Body of pancreas (tissue), 4 donors: Measurements from ENCODE around the gene CARD14. TPM values are rescaled to one million over a fixed set of nuclear protein-coding genes. Genes with fewer than 3 reads are reported as not detected.

ENCODE experiments used
- ATAC-seq: fragments of 150-250 bp; one replicate; pipeline ENCODE4 v1.9.1; 2016
- DNase-seq, 4 donors: peaks; one replicate each; pipeline ENCODE4 v3.0.0-alpha.2; 2019
- H3K27ac ChIP-seq, 4 donors: fragments of 200-600 bp; sonication (generic); 1 replicate in 3 of 4; 2 replicates in 1 of 4; pipeline versions ENCODE4 v1.5.1 to v1.6.1; 2016 to 2019; ENCODE audit warnings: mild to moderate bottlenecking in 1 of 4, mixed read lengths in 1 of 4, moderate library complexity in 1 of 4
- H3K27me3 ChIP-seq, 2 donors: fragments of 200-600 bp; sonication (generic); one replicate each; pipeline ENCODE4 v1.6.0; 2016; ENCODE audit warnings: mild to moderate bottlenecking in 1 of 2
- H3K36me3 ChIP-seq, 2 donors: fragments of 200-600 bp; sonication (generic); replicated peaks in 1 of 2; 2 replicates each; pipeline ENCODE4 v1.5.1; 2016; ENCODE audit warnings: low read depth in 2 of 2; ENCODE audit not compliant: insufficient read depth in 1 of 2
- H3K4me1 ChIP-seq: fragments of 200-600 bp; sonication (generic); one replicate; pipeline ENCODE4 v1.6.0; 2016
- H3K4me3 ChIP-seq, 2 donors: fragments of 200-600 bp; sonication (generic); 1 replicate in 1 of 2; 2 replicates in 1 of 2; pipeline ENCODE4 v1.5.1; 2016 to 2019
- H3K9me3 ChIP-seq, 3 donors: fragments of 200-600 bp; sonication (generic); 1 replicate in 2 of 3; 2 replicates in 1 of 3; pipeline ENCODE4 v1.5.1; 2016
- CTCF ChIP-seq, 7 experiments: fragments of 450-650 bp in 4 of 7; fragments of 200-600 bp in 3 of 7; sonication (generic) in 3 of 7; IDR thresholded peaks; one replicate each; pipeline ENCODE4 v1.5.1; 2016 to 2019; ENCODE audit warnings: antibody characterized with exemption in 7 of 7
- POLR2A ChIP-seq, 3 donors: fragments of 450-650 bp; IDR thresholded peaks; one replicate each; pipeline ENCODE4 v1.6.1; 2016; ENCODE audit warnings: antibody characterized with exemption in 3 of 3, mild to moderate bottlenecking in 2 of 3
- WGBS, 2 donors: methylation state at CpG; one replicate each; pipeline ENCODE4 v1.1.5; 2017; 5-methylcytosine and 5-hydroxymethylcytosine counted together
- intact Hi-C: fragments of 100-400 bp; cut with DNase I; formaldehyde crosslinking; loops from one replicate; pipeline ENCODE4 v1.15.1; 2023
- total RNA-seq, 2 donors: library from RNA; depleted of rRNA; stranded (reverse); fragments of >200 nt; gene quantifications; one replicate each; pipeline ENCODE4 v1.1.0, GENCODE V29; 2016

The CARD14 gene
- total RNA-seq, 2 donors from 2014 or later, result not detected

GRCh38 chr17:80232438-80232837 lies 62.6 kb downstream of the CARD14 start:
- Histone ChIP-seq H3K9me3 (peaks cover 0 to 4% (median 0%) of the 10 kb centered on the region in 3 donors), H3K27me3 (no peaks in the 10 kb centered on the region), H3K4me3 (no peak overlapping the region), H3K4me1 (no peaks in the 10 kb centered on the region), H3K36me3 (peaks cover 0 to 3% of the 10 kb centered on the region in 2 donors), H3K27ac (no peak overlapping the region)
- DNase-seq, result no peak
- TF ChIP-seq POLR2A (IDR thresholded peaks at IDR 0.05) (no peak), CTCF (IDR thresholded peaks at IDR 0.05) (no peak)
- ATAC-seq, result no peak
- 90 to 94% methylated on average over 1 of the region's 1 CpG for WGBS, 2 donors
- intact Hi-C loops, result no loop called here

GRCh38 chr17:80233202-80233601 lies 63.4 kb downstream of the CARD14 start:
- Histone ChIP-seq H3K4me3 (no peak overlapping the region), H3K4me1 (no peaks in the 10 kb centered on the region), H3K27ac (no peak overlapping the region), H3K27me3 (no peaks in the 10 kb centered on the region), H3K36me3 (peaks cover 0 to 7% of the 10 kb centered on the region in 2 donors), H3K9me3 (peaks cover 0 to 4% (median 0%) of the 10 kb centered on the region in 3 donors)
- intact Hi-C loops, result no loop called here
- TF ChIP-seq CTCF (IDR thresholded peaks at IDR 0.05) (no peak), POLR2A (IDR thresholded peaks at IDR 0.05) (no peak)
- ATAC-seq, result no peak
- no peak for DNase-seq
- WGBS, 2 donors, result 94 to 96% methylated on average over 3 of the region's 3 CpGs

GRCh38 chr17:80236911-80237310 lies 67.1 kb downstream of the CARD14 start:
- TF ChIP-seq POLR2A (IDR thresholded peaks at IDR 0.05) (no peak), CTCF (IDR thresholded peaks at IDR 0.05) (no peak)
- WGBS, 2 donors, result 84 to 90% methylated on average over 2 to 17 of the region's 17 CpGs
- Histone ChIP-seq H3K4me1 (no peaks in the 10 kb centered on the region), H3K27me3 (no peaks in the 10 kb centered on the region), H3K36me3 (peaks cover 0 to 9% of the 10 kb centered on the region in 2 donors), H3K9me3 (peaks cover 0 to 4% (median 0%) of the 10 kb centered on the region in 3 donors), H3K4me3 (no peak overlapping the region), H3K27ac (no peak overlapping the region)
- intact Hi-C loops, result no loop called here
- no peak for DNase-seq
- no peak for ATAC-seq

- H3K4me3 ChIP-seq, result no peak overlapping the region
- no peak for ATAC-seq
- H3K27ac ChIP-seq, result no peak overlapping the region
- H3K36me3 ChIP-seq, result peaks cover 0 to 11% of the 10 kb centered on the region in 2 donors
- 92 to 97% methylated on average over 6 to 10 of the region's 10 CpGs for WGBS, 2 donors
- H3K4me1 ChIP-seq, result no peaks in the 10 kb centered on the region
- peaks cover 0 to 4% (median 0%) of the 10 kb centered on the region in 3 donors for H3K9me3 ChIP-seq
- no peaks in the 10 kb centered on the region for H3K27me3 ChIP-seq
- DNase-seq, result no peak
- TF ChIP-seq CTCF (IDR thresholded peaks at IDR 0.05), result no peak
- TF ChIP-seq POLR2A (IDR thresholded peaks at IDR 0.05), result no peak
- intact Hi-C loops, result no loop called here
These were observed 67.6 kb downstream of the CARD14 start for GRCh38 chr17:80237386-80237785.

DNA sequence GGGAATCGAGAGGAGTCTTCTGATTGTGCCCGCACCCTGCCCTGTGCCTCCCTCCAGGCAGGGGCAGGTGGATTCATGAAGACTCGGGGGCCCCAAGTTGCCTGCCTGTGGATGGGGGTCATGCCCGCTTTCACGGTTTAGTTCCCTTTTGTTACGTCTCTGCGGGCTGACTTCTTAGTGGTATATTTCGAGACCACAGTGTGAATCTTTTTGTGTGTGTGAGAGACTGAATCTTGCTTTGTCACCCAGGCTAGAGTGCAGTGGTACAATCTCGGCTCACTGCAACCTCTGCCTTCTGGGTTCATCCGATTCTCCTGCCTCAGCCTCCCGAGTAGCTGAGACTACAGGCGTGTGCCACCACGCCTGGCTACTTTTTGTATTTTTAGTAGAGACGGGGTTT lies 72.7 kb downstream of the CARD14 start:
- no peak overlapping the region for H3K4me3 ChIP-seq
- ATAC-seq, result no peak
- TF ChIP-seq CTCF (IDR thresholded peaks at IDR 0.05), result no peak
- TF ChIP-seq POLR2A (IDR thresholded peaks at IDR 0.05), result no peak
- no peaks in the 10 kb centered on the region for H3K9me3 ChIP-seq
- DNase-seq, result no peak
- peaks cover 0 to 14% of the 10 kb centered on the region in 2 donors for H3K36me3 ChIP-seq
- intact Hi-C loops, result no loop called here
- no peaks in the 10 kb centered on the region for H3K27me3 ChIP-seq
- 85 to 86% methylated on average over 12 to 14 of the region's 14 CpGs for WGBS, 2 donors
- no peaks in the 10 kb centered on the region for H3K4me1 ChIP-seq
- H3K27ac ChIP-seq, result no peak overlapping the region
